ENCODE results near the gene PARD6G.

DNA sequence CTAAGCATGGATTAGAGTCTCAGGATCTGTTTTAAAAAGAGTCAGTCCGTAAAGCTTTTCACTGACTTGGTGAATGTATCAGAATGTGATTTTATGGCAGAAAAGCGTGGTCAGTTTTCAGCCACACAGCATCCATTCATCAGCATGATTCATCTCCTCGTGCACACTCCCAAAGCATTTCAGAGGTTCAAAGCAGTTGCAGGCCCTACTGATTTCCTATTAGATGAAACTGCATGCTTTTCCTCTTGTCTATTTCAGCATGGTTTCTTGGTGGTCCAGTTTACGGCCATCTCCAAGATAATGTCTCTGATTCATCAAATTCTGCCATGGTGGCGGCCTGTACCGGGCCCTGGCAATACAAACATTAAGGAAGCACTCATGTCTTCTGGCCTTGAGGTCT is 4.8 kb upstream of the PARD6G start:
- TF ChIP-seq HDGF (IDR thresholded peaks at IDR 0.05; ENCODE audit: borderline replicate concordance) (no peak), BHLHE40 (IDR thresholded peaks at IDR 0.05; ENCODE audit: borderline replicate concordance) (no peak), SUZ12 (IDR thresholded peaks at IDR 0.05) (no peak), ELF4 (IDR thresholded peaks at IDR 0.05) (no peak), FOXA1 (IDR thresholded peaks at IDR 0.05) (no peak), FOXM1 (IDR thresholded peaks at IDR 0.05; ENCODE audit: borderline replicate concordance) (no peak), TARDBP (IDR thresholded peaks at IDR 0.05) (no peak)

Measured in HEK293T (cell line).